GM21619 (cell line): ENCODE results near the gene C3orf18.

Experiments
- ATAC-seq: cut with Tn5 transposase; IDR thresholded peaks from one replicate; pipeline ENCODE4 v1.9.1; 2021; ENCODE audit not compliant: unreplicated experiment

Gene C3orf18

DNA sequence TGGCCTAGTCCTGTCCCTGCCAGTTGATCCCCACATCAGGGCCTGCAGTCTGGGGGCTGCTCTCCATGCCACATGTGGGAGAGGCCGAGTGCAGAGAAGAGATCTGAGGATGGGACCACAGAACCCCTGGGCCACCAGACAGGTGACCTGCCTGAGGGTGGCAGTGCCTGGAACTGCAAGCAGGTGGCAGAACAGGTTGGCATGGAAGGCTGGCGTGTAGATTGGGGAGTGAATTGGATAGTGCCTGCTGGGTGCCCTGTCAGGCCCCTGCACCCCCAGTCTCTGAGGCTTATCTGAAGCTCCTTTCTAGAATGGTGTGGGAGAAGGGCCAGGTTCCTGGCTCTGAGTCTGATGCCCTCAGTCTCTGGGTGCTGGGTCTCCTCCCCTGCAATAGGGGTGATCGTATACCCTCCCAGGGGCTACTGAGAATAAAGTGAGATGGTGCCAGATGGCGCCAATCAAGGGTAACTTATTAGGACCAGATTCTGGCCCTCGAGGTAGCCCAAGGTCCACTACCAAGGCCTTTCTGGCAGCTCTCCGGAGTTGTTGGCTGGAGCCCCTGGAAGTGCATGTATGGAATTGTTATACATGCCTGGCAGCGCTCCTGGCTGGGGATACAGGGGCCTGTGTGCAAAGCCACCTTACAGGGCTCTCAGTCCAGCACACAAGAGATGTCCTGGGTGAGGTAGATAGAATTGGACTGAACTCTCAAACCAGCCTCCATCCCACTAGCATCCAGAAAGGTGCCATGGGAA lies 15.7 kb downstream of the C3orf18 start:
- no peak for ATAC-seq

DNA sequence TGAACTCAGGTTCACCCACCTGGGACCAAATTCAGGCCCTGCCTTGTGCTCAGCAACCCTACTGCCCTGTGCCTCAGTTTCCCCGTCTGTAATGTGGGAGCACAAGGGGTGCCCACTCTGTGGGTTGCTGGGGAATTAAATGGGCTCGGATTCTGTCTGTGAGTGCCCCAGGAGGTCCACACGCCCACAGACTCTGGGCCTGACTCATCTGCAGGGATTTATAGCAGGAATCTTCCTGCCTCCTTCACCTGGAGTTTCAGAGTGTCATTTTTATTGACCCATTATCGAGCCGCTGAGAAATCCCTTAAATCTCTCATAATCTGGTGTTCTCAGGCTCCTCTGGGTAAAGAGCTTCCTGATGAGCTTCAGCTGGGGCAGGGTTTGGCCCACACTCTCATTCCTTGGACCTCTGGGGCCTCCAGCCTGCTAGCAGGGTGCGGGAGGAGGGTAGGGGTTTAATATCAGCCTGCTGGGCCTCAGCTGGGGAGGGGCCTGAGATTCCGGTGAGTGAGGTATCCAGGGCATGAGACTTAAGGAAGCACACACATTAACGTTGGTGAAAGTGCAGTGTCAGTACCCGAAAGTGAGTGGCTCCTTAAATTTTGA lies 16.4 kb downstream of the C3orf18 start:
- ATAC-seq, result no peak

DNA sequence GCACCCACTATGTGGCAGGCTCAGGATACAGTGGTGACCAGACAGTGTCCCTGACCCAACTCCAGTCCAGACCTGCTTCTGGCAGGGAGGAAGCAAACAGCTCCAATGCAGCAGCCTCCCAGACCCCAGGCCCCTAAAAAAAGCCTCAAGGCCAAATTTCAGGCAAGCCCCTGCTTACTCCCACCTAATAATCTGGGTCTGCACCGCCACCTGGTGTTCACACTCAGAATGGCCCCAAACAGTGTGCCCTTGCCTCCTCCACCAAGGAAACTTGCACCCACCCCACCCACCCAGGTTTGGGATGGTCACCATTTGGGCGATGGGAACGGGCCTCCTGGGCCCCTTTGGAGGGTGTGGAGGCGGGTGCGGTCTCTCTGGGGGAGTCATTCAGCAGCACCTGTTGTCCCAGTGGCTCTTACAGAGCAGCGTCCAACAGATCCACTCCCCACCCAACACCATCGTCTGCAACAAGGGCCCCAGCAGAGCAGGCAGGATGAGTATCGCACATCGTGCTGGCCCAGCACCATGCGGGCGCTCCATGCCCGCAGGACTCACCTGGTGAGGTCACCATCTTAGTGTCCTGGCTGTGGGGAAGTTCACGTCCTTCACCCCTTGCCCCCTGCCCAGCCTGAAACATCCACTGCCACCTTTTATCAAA lies 17.3 kb downstream of the C3orf18 start:
- no peak for ATAC-seq

DNA sequence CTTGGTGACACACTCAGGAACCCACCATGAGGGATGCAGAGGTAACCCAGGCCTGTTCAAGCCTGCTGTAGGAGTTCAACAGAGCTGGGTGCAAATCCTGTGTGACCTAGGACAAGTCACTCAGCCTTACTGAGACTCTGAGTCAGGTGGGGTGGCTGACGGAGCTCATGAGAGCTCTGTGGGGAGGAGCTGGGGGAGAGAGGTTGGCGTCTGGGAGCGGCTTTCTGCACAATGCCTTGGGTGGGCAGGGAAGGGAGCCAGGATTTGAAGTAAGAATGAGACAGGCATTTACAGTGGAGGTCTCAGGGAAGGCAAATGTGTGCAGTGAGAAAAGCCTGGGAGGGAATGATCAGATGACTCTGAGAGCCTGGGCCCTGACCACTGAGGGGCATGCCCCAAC lies 18.3 kb downstream of the C3orf18 start:
- no peak for ATAC-seq

DNA sequence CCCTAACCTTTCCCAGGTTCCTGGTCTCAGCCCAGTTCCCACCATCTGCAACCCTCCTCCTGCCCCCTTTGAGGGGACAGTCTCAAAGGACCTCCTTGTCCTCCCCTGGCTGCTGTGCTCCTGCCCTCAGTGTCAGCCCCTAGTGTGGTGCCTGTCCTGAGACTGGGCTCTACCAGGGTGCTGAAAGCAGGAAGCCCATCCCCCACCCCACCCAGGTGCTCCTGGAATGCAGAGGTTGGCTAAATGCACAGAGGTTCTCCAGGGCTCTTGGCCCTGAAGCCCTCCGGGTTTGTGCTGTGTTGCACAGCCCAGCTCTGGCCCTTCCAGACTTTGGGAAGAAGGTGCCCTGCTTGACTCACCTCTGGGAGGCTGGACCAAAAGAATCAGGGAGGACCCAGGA lies 21.8 kb downstream of the C3orf18 start:
- ATAC-seq, result no peak

DNA sequence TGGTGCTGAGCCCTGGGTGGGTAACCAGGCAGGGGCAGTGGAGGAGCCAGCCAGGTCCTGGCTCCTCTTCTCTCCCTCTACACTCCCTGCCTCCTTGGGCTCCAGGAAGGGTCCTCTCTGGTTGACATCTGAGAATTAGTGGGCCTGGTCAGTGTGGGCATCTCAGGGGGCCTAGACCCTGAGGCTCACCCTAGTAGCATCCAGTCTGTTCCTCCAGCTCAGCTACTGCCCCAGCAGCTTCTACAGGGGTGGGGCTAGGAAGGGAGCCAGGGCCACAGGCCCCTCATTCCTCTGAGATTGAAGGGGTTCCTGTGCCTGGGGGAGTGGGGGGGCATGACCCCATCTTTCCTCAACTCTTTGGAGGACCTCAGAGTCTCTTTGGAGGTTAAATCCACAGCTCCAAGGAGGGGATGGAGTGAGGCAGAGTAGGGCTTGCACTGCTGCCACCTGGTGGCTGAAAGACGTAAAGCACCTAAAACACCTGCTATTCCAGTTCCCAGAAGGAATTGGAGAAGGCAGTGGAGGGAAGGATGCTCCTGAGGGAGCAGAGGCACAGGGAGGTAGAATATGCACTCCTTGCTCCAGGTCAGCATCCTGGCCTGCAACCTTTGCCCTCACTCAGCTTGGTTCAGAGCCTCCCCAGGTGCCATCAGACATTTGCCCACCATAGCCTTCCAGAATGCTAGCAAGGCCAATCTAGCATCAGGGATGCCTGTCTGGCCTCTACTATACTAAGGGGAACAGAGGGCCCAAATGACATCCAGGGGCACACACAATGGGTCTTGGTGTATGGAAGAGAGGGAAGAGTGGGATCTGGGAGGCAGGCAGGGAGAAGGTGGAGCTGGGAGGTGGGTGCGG lies 25.1 kb downstream of the C3orf18 start:
- no peak for ATAC-seq

DNA sequence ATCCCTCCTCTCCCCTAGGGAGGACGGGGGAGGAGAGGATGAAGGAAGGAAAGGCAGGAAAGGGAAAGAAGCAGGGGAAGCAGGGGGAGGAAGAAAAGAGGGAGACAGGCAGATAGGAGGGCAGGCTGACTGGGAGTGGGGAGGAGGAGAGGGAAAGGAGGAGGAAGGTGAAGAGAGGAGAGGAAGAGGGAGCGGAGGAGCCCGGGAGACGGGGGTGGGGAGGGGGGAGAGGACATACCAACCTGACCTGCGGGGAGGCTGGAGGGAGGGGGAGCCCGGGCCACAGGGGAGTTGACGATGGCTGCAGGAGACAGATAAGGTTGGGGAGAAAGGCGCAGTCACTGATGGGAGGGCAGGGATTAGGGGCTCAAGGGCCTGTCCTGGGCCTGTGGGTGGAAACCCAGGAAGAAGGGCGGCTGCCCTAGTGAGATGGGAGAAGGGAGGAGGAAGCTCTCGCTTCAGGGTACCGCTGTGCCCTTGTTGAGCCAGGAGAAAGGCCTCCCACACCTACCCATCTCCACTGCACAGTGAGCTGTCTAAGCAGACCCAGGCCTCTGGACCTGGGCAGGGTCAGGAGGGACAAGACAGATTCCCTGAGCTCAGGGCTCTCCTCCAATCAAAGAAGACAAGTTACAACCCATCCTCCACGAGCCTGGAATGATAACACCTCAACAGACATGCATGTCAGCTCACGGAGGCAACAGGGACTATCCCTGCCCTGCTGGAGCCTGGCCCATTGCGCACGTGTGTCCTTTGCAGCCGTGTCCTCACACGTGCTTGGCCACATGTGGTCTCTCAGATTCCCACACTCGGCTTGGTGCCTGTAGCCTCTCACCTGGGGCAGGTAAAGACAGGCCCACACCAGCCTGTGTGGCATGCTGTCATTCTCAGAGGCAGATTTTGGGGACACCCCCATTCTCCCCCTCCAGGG lies 27.9 kb downstream of the C3orf18 start:
- ATAC-seq, result no peak

DNA sequence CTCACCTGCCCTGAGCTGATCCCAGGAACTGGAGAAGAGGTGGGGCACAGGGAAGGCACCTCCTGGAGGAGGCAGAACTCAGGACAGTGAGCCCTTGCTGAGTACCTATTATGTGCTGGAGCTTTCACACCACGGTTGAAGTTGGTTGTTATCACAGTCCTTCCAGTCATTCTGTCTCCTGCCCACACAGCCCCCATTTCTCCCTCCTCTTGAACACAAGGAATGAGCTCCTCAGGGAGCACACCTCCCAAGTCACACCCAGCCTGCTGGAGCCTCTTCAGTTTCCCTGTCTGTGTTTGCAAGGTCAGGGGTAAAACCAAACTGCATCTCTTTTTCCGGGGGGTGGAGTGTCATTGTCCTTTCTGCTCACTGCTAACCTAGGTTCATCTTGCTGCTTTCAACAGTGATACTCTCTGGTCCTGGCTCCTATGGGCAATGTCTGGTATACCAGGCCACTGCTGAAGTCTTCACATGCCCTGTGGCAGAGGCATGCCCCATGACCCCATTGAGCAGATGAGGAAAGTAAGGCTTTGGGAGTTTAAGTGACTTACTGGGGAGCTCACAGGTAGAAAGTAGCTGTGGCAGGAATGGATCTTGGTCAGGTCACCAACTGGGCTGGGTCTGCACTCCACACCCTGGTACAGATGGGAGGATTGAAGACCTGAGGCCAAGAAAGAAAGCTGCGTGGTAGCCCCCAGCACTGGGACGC lies 30.0 kb downstream of the C3orf18 start:
- ATAC-seq, result no peak

DNA sequence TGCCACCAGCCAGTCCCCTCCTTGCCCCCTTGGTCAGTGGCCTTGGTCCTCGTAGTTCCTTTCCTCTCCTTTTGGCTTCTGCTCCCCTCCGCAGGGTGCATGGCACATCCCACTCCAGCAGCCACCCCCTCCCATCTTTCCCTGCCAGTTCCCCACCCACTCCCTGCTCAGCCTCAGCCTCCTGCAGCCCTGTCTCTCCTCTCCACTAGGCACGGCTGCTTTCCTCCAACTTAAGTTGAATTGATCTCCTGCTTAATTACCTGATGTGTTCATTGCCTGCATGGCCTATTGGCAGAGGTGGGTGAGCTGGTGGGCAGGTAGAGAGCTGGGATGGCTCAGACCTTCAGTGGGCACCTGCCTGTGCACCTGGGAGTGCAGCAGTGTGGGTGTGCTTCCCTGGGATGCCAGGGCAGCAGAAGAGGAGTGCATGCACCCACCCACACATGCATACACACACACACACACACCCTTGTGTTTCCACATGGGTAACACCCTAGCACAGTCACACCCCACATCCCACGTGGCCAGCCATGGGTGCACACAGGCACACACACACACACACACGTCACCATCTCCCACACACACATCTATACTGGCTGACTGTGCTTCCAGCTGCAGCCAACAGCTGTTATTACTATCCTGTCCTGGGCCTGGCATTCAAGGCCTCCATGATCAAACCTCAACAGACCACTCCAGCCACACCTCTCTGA lies 30.9 kb downstream of the C3orf18 start:
- no peak for ATAC-seq

DNA sequence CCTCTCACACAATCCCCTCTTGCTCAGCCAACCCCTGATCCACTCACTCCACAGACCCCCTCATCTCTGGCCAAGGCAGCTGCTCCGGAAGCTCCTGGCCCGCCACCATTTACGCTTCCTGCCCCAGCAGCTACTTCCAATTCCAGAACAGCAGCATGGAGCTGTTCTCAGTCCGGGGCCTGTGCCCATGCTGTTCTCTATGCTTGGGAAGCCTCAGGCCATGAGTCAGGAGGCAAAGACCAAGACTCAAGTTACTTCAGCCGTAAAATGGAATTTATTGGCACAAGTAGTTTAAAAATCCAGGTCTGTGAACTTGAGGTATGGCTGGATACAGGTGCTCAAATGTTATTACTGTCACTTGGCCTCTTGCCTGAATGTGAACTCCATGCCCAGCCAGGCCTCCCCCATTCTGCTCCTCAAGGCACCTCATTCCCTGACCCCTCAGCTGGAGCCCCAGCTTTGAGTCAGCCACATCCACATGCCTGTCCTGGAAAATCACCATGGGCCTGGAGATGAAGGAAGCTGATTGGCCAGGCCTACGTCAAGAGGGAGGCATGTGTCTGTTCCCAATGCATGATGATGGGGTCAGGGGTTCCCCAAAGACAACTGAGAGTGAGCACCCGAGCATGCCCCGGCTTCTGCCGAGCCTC lies 32.7 kb downstream of the C3orf18 start:
- no peak for ATAC-seq

DNA sequence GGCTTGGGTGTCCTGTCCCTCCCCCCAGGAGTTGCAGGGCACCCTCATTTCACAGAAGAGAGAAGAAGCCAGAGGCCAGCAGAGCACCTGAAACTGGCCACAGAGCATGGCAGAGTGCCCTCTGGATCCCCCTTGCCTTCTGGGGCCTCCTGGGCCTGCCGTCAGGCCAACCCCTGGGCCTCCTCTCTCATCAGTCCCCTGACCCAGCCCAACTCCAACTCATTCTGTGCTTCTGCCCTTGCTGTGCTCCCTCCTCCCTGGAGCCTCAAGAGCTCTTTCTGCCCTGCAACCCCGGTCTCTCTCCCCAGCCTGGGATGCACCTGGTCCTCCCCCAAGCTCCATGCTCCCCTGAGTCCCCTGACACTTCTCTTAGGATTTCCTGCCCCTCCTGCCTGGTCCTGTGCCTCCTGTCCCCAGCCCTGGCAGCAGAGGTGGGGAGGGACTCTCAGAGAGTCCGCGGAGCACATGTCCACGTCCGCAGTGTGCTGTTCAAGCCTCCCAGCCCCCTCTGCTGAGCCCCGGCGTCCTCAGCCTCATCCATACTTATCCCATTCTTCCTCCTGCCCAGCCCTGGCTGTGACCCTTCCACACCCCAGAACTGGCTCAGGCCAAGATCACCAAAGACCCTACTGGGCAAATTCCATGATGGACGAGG lies 33.6 kb downstream of the C3orf18 start:
- ATAC-seq, result no peak

DNA sequence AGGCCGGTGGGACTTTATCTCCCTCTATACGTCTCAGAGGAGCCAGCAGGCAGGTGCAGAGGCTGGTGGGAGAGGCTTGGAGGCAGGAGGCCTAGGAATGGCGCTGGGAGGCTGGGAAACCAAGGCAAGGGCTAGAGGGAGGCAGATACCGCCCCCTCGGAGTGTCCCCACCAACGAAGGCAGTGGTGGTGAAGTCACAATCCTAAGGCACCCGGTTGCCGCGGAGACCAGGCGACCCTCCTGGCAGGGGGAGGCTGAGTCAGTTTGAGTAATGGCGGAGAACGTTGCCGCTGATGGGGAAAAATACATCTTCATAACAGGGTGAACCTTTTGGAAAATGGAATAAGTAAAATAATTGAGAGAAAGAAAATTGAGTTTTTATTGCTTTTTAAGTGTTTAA lies 34.2 kb downstream of the C3orf18 start:
- no peak for ATAC-seq

DNA sequence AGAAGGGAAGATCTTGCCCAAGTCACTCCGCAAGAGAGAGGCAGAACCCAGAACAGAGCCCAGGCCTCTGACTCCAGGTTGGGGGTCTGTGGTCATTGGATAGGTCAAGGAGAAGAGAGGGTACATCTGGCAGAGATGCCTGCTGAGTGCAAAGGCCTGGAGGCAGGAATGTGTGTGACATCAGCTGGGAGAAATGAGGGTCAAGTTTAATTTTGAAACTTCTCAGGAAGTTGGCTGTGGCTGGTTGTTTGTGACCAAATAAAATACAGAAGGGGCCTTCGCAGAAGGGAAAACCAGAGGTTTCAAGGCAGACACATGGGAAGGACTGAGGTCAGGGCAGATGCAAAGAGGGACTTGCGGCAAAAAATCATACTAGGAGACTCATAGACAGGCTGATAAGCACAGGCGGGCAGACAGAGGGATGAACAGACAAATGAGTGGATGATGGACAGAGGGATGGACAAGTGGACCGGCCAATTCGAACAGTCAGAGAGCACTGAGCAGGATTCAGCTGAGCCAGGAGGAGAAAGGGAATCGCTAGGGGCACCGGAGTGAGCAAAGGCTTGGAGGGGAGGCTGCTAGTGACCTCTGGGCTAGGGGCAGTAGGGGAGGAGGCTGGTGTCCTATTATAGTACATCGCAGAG lies 35.4 kb downstream of the C3orf18 start:
- no peak for ATAC-seq

DNA sequence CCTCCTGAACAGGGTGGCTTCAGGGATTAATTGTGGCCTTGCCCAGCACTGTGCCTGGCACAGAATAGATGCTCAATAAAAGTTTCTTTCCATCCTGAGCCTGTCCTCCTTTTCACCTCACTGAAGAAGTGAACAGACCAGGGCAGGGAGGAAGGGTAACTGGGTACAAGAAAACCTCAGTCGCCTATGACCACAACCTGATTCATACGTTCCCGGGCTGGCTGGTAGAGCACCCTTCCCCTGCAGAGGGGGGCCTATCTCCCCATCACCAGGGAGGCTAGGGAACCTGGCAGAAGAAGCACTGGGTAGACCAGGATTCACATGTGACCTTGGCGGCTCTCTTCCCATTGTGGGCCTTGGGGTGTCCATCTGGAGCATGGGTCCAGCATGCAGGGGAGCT lies 36.3 kb downstream of the C3orf18 start:
- no peak for ATAC-seq

DNA sequence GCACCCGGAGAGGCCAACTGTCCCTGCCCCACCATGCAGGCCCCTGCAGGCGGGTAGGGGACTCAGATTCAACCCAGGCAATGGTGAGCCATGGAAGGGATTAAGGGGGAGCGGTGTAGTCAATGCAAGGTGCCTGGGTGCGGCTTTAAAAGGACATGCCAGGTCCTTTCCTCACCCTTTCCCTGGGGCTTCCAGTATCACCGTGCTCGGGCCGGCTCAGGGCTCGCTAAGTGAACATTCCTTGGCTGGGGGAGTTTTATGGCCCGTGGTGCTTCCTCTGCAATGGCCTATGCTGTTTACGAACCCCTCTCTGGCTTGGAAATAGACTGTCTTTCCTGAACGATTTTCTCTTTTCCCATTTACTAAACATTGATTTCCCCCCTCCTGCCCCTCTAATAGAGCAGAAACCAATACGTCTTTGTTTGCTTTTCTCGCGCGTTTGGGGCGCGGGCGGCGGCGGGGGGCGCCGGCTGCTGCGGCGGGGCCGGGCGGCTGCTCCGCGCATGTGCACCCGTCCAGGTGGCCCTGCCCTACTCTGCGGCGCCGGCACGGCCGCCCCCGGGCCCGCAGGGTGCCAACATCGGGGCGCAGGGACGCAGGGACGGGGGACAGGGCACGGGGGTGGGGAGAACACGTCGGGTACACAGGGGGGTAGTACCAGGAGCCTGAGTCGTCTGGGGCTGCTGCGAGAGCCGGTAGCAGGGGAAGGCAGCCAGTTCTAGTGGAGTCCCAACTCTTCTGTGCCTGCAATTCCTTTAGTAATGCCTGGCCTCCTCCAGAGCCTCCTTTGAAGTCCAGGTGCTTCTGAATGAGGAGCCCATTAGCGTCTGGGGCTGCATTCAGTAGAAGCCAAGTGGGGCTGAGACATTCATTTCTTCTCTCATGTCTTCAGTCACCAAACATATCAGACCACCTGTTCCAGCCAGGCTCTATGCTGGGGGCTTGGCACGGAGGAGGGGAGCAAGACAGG lies 37.3 kb downstream of the C3orf18 start:
- ATAC-seq, result no peak

DNA sequence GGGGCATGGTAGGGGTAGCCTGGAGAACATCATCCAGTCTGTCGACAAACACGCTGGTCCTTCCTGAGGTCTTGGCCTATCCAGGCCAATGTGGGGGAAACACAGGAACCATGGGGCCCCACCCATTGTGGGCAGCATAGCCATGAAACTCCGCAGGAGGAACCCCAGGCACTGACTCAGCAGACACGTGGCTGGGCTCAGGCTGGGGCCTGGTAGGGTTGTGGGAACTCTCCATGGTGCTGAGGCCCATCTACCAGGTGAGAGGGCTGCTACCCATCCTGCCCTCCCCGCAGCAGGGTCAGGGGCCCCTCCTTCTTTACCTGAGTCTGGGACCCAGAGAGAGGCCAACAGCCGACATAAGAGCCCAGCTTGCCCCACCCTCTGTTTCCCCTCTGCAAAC lies 41.6 kb downstream of the C3orf18 start:
- ATAC-seq, result no peak
